GM12873 (cell line): ENCODE measurements around the gene ABITRAM.

ENCODE experiments used
- TF ChIP-seq, protein P1 (sequence below): IDR thresholded peaks from 2 replicates; pipeline ENCODE4 v1.5.1; 2012; ENCODE audit warnings: low read depth, mild to moderate bottlenecking, moderate library complexity, low read length, control low read depth; ENCODE audit not compliant: insufficient read depth; ENCODE audit errors: missing control alignments

The ABITRAM gene

DNA sequence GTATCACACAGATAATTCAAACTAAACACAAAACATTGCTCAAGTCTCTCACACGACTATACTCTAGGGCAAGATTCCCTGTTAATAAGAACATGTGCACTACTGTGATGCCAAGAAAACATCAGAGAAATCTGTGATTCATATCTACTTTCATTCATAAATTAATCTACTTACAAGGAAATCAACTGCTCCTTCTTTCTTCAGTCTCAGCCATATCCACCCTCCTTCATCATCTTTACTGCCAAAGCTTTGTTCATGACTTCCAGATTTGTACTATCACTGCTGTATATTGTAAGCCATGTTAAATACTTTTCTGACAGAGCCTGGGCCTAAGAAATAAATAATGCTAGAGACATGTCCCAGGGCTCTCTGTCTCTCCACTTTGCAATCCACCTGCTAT lies 44.0 kb downstream of the ABITRAM start:
- TF ChIP-seq, protein P1, sequence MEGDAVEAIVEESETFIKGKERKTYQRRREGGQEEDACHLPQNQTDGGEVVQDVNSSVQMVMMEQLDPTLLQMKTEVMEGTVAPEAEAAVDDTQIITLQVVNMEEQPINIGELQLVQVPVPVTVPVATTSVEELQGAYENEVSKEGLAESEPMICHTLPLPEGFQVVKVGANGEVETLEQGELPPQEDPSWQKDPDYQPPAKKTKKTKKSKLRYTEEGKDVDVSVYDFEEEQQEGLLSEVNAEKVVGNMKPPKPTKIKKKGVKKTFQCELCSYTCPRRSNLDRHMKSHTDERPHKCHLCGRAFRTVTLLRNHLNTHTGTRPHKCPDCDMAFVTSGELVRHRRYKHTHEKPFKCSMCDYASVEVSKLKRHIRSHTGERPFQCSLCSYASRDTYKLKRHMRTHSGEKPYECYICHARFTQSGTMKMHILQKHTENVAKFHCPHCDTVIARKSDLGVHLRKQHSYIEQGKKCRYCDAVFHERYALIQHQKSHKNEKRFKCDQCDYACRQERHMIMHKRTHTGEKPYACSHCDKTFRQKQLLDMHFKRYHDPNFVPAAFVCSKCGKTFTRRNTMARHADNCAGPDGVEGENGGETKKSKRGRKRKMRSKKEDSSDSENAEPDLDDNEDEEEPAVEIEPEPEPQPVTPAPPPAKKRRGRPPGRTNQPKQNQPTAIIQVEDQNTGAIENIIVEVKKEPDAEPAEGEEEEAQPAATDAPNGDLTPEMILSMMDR = no peak

DNA sequence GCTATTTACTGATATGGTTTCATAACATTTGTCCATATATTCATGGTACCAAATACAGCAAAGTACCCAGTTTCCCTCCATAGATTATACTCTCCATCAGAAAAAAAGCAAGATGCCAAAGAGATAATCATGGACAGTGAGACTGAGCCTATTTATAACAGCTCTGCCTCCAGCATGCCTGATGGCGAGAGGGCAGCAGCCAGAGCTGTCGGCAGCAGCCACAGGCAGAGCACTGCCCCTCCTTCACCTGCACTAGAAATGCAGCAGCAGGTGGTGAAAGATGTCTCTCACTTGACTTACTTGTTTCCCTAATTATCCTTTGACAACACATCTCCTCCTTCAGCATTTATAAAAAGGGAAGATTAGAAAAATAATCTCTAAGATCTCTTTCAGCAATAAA lies 46.7 kb downstream of the ABITRAM start:
- TF ChIP-seq, protein P1 = no peak

DNA sequence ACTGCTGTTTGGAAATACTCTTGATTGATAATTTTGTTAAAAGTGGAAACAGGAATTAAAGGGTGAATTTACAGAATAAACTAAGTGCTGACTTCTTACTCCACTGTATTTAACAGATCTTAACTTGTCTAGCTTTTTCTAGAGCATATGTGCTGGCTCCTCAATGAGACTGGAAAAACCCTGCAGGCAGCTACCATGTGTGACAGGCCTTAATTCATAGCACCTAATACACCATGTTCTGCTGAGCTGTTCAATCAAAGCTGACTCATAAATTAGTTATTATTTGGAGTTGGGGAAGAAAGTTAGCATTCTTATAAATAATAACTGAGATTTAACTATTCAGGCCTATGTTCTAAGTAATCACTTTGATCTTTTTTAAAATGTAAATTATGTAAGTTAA lies 49.7 kb downstream of the ABITRAM start:
- TF ChIP-seq, protein P1 = no peak
